DMS53 (cell line): ENCODE measurements around the gene SULT1A1.

ENCODE experiments used
- DNase-seq: peaks from one replicate; lab custom pipeline; 2025; lab: John Stamatoyannopoulos, UW

SULT1A1 gene

GRCh38 chr16:28558456-28558855 is 51.4 kb downstream of the SULT1A1 start:
- no peak for DNase-seq

- DNase-seq = no peak
Measured at GRCh38 chr16:28556914-28557320, 52.9 kb downstream of the SULT1A1 start.

- DNase-seq = no peak
Measured at GRCh38 chr16:28555561-28555960, 54.3 kb downstream of the SULT1A1 start.
